ENCODE data around the gene ZCCHC24.

ZCCHC24 gene

GRCh38 chr10:79410315-79411094 lies 34.9 kb downstream of the ZCCHC24 start:
- Histone ChIP-seq H3K79me2 (ENCODE audit: control insufficient read depth, insufficient read depth, low read length, poor library complexity) (no peaks in the 10 kb centered on the region), H3K4ac (ENCODE audit: low read depth, low read length) (no peak overlapping the region), H3K4me1 (ENCODE audit: control insufficient read depth in 1 of 2, insufficient read depth in 2 of 2, low read length in 2 of 2) (peaks cover 15 to 21% of the 10 kb centered on the region in 2 experiments), H3K36me3 (ENCODE audit: control insufficient read depth in 1 of 2, insufficient read depth in 2 of 2, low read length in 2 of 2) (no peaks in the 10 kb centered on the region), H4K91ac (ENCODE audit: low read depth, low read length) (no peak overlapping the region), H3K4me3 (ENCODE audit: low read depth, low read length) (no peak overlapping the region), H2AFZ (ENCODE audit: insufficient read depth, low read length, poor library complexity) (no peak overlapping the region), H3K14ac (ENCODE audit: low read length) (no peak overlapping the region), H3K18ac (ENCODE audit: low read length) (no peak overlapping the region), H4K12ac (ENCODE audit: low read depth, low read length) (no peak overlapping the region), H2BK12ac (ENCODE audit: low read length) (no peak overlapping the region), H4K8ac (ENCODE audit: low read depth, low read length) (no peak overlapping the region), H2BK5ac (ENCODE audit: low read depth, low read length, poor library complexity) (no peak overlapping the region), H3K9ac (ENCODE audit: low read length) (no peak overlapping the region), H3K27me3 (ENCODE audit: insufficient read depth, low read length) (no peaks in the 10 kb centered on the region), H3K79me1 (ENCODE audit: low read length) (no peaks in the 10 kb centered on the region), H3K9me3 (ENCODE audit: insufficient read depth, low read depth, low read length) (no peaks in the 10 kb centered on the region), H3K27ac (ENCODE audit: low read depth, low read length) (no peak overlapping the region), H3K23ac (ENCODE audit: low read length) (no peak overlapping the region), H2BK120ac (ENCODE audit: insufficient read depth, low read length, poor library complexity) (no peak overlapping the region), H2AK5ac (ENCODE audit: low read length) (no peak overlapping the region), H3K4me2 (ENCODE audit: low read length) (no peak overlapping the region)
- WGBS (ENCODE audit: extremely low coverage, insufficient coverage, insufficient read length), result no CpG with 5 or more reads among the region's 10 CpGs
- no peak for DNase-seq

- H4K91ac ChIP-seq (ENCODE audit: low read depth, low read length), result no peak overlapping the region
- no peak overlapping the region for H2BK12ac ChIP-seq (ENCODE audit: low read length)
- no peak overlapping the region for H3K4me3 ChIP-seq (ENCODE audit: low read depth, low read length)
- no peak overlapping the region for H3K4me2 ChIP-seq (ENCODE audit: low read length)
- H3K14ac ChIP-seq (ENCODE audit: low read length), result no peak overlapping the region
- no peak overlapping the region for H2AK5ac ChIP-seq (ENCODE audit: low read length)
- H2BK120ac ChIP-seq (ENCODE audit: insufficient read depth, low read length, poor library complexity), result no peak overlapping the region
- no peak overlapping the region for H3K4ac ChIP-seq (ENCODE audit: low read depth, low read length)
- no peak overlapping the region for H3K18ac ChIP-seq (ENCODE audit: low read length)
- H3K9ac ChIP-seq (ENCODE audit: low read length), result no peak overlapping the region
- no peaks in the 10 kb centered on the region for H3K79me2 ChIP-seq (ENCODE audit: control insufficient read depth, insufficient read depth, low read length, poor library complexity)
- H3K79me1 ChIP-seq (ENCODE audit: low read length), result peaks cover 4% of the 10 kb centered on the region
- H2BK5ac ChIP-seq (ENCODE audit: low read depth, low read length, poor library complexity), result no peak overlapping the region
- peaks cover 23 to 28% of the 10 kb centered on the region in 2 experiments for H3K4me1 ChIP-seq (ENCODE audit: control insufficient read depth in 1 of 2, insufficient read depth in 2 of 2, low read length in 2 of 2)
- no peak overlapping the region for H4K12ac ChIP-seq (ENCODE audit: low read depth, low read length)
- no peak overlapping the region for H2AFZ ChIP-seq (ENCODE audit: insufficient read depth, low read length, poor library complexity)
- no peaks in the 10 kb centered on the region for H3K36me3 ChIP-seq (ENCODE audit: control insufficient read depth in 1 of 2, insufficient read depth in 2 of 2, low read length in 2 of 2)
- H3K27ac ChIP-seq (ENCODE audit: low read depth, low read length), result no peak overlapping the region
- no CpG with 5 or more reads among the region's 9 CpGs for WGBS (ENCODE audit: extremely low coverage, insufficient coverage, insufficient read length)
- no peak overlapping the region for H3K23ac ChIP-seq (ENCODE audit: low read length)
- no peak for DNase-seq
- H3K9me3 ChIP-seq (ENCODE audit: insufficient read depth, low read depth, low read length), result no peaks in the 10 kb centered on the region
- H3K27me3 ChIP-seq (ENCODE audit: insufficient read depth, low read length), result no peaks in the 10 kb centered on the region
- no peak overlapping the region for H4K8ac ChIP-seq (ENCODE audit: low read depth, low read length)
Observed at GRCh38 chr10:79409726-79410085, 35.7 kb downstream of the ZCCHC24 start.

- H3K4me3 ChIP-seq (ENCODE audit: low read depth, low read length), result no peak overlapping the region
- no peak overlapping the region for H3K4me2 ChIP-seq (ENCODE audit: low read length)
- H3K79me2 ChIP-seq (ENCODE audit: control insufficient read depth, insufficient read depth, low read length, poor library complexity), result no peaks in the 10 kb centered on the region
- H3K79me1 ChIP-seq (ENCODE audit: low read length), result peaks cover 5% of the 10 kb centered on the region
- no peak overlapping the region for H2BK5ac ChIP-seq (ENCODE audit: low read depth, low read length, poor library complexity)
- H4K91ac ChIP-seq (ENCODE audit: low read depth, low read length), result no peak overlapping the region
- no peak overlapping the region for H3K23ac ChIP-seq (ENCODE audit: low read length)
- H3K18ac ChIP-seq (ENCODE audit: low read length), result no peak overlapping the region
- no CpG with 5 or more reads among the region's 6 CpGs for WGBS (ENCODE audit: extremely low coverage, insufficient coverage, insufficient read length)
- no peak for DNase-seq
- no peak overlapping the region for H2AFZ ChIP-seq (ENCODE audit: insufficient read depth, low read length, poor library complexity)
- peaks cover 27 to 33% of the 10 kb centered on the region in 2 experiments for H3K4me1 ChIP-seq (ENCODE audit: control insufficient read depth in 1 of 2, insufficient read depth in 2 of 2, low read length in 2 of 2)
- H3K36me3 ChIP-seq (ENCODE audit: control insufficient read depth in 1 of 2, insufficient read depth in 2 of 2, low read length in 2 of 2), result no peaks in the 10 kb centered on the region
- H4K12ac ChIP-seq (ENCODE audit: low read depth, low read length), result no peak overlapping the region
- H2AK5ac ChIP-seq (ENCODE audit: low read length), result no peak overlapping the region
- H3K14ac ChIP-seq (ENCODE audit: low read length), result no peak overlapping the region
- H3K27ac ChIP-seq (ENCODE audit: low read depth, low read length), result no peak overlapping the region
- no peaks in the 10 kb centered on the region for H3K27me3 ChIP-seq (ENCODE audit: insufficient read depth, low read length)
- no peaks in the 10 kb centered on the region for H3K9me3 ChIP-seq (ENCODE audit: insufficient read depth, low read depth, low read length)
- H3K9ac ChIP-seq (ENCODE audit: low read length), result no peak overlapping the region
- no peak overlapping the region for H2BK12ac ChIP-seq (ENCODE audit: low read length)
- no peak overlapping the region for H3K4ac ChIP-seq (ENCODE audit: low read depth, low read length)
- no peak overlapping the region for H4K8ac ChIP-seq (ENCODE audit: low read depth, low read length)
- no peak overlapping the region for H2BK120ac ChIP-seq (ENCODE audit: insufficient read depth, low read length, poor library complexity)
Observed at GRCh38 chr10:79409038-79409725, 36.2 kb downstream of the ZCCHC24 start.

GRCh38 chr10:79407811-79408795 lies 37.3 kb downstream of the ZCCHC24 start:
- Histone ChIP-seq H3K79me2 (ENCODE audit: control insufficient read depth, insufficient read depth, low read length, poor library complexity) (no peaks in the 10 kb centered on the region), H3K9me3 (ENCODE audit: insufficient read depth, low read depth, low read length) (no peaks in the 10 kb centered on the region), H2BK5ac (ENCODE audit: low read depth, low read length, poor library complexity) (no peak overlapping the region), H3K23ac (ENCODE audit: low read length) (no peak overlapping the region), H2BK120ac (ENCODE audit: insufficient read depth, low read length, poor library complexity) (peak overlapping the region; percentile 4), H4K91ac (ENCODE audit: low read depth, low read length) (no peak overlapping the region), H3K14ac (ENCODE audit: low read length) (no peak overlapping the region), H3K9ac (ENCODE audit: low read length) (no peak overlapping the region), H3K27ac (ENCODE audit: low read depth, low read length) (no peak overlapping the region), H4K8ac (ENCODE audit: low read depth, low read length) (no peak overlapping the region), H3K79me1 (ENCODE audit: low read length) (peaks cover 5% of the 10 kb centered on the region), H3K27me3 (ENCODE audit: insufficient read depth, low read length) (no peaks in the 10 kb centered on the region), H3K36me3 (ENCODE audit: control insufficient read depth in 1 of 2, insufficient read depth in 2 of 2, low read length in 2 of 2) (no peaks in the 10 kb centered on the region), H4K12ac (ENCODE audit: low read depth, low read length) (no peak overlapping the region), H2AK5ac (ENCODE audit: low read length) (no peak overlapping the region), H3K18ac (ENCODE audit: low read length) (no peak overlapping the region), H3K4me1 (ENCODE audit: control insufficient read depth in 1 of 2, insufficient read depth in 2 of 2, low read length in 2 of 2) (peaks cover 37 to 40% of the 10 kb centered on the region in 2 experiments), H3K4me2 (ENCODE audit: low read length) (no peak overlapping the region), H3K4ac (ENCODE audit: low read depth, low read length) (no peak overlapping the region), H2AFZ (ENCODE audit: insufficient read depth, low read length, poor library complexity) (no peak overlapping the region), H3K4me3 (ENCODE audit: low read depth, low read length) (no peak overlapping the region), H2BK12ac (ENCODE audit: low read length) (no peak overlapping the region)
- no peak for DNase-seq
- no CpG with 5 or more reads among the region's 17 CpGs for WGBS (ENCODE audit: extremely low coverage, insufficient coverage, insufficient read length)

Measured in trophoblast cell (in vitro differentiated cells and primary cell).